Left cardiac atrium (tissue), 4 donors: ENCODE data around the gene RPUSD1. TPM values are rescaled to one million over a fixed set of nuclear protein-coding genes. Genes with fewer than 3 reads are reported as not detected.
A peak's percentile ranks its signal among the peaks of the same experiment; 100 is the strongest.
"Not testable (repeated sequence)": the region's sequence is repeated elsewhere in the genome, so short reads cannot be mapped to it uniquely, and the experiment has no call there.

Experiments used
- ATAC-seq, 2 donors: fragments of 200-7000 bp; cut with Tn5 transposase; one replicate each; pipeline ENCODE4 v1.9.1; 2020; ENCODE audit warnings: mild to moderate bottlenecking in 2 of 2, moderate library complexity in 2 of 2
- DNase-seq: peaks from one replicate; pipeline ENCODE4 v3.0.0-alpha.2; 2020
- intact Hi-C, 2 donors: fragments of 100-400 bp; cut with DNase I; formaldehyde crosslinking; loops; one replicate each; pipeline versions ENCODE4 v1.14.1 to v1.15.1; 2022 to 2023
- total RNA-seq, 2 donors: library from RNA; stranded (reverse); fragmentation: NEBNext Ultra II Directional; extraction: Animal tissue kit (Norgen Biotek cat#: 25700); gene quantifications; one replicate each; pipeline ENCODE4 v1.2.1, GENCODE V29; 2021
- donor health status: DM: no; HTN: yes; CAD: no.
- donor health status: DM: no; HTN: yes; CAD: no; lungs with severe emphysema.
- donor health status: DM: yes; HTN: yes; CAD: no.
- donor health status: Dilated cardiomyopathy.

RPUSD1 gene
- total RNA-seq, 2 donors from 2014 or later = 11.1 to 11.4 TPM

- DNase-seq (peak; percentile 46), ATAC-seq (peak; percentile 49 to 86)
- intact Hi-C loops = no loop called here
Observed at GRCh38 chr16:760545-761343, 27.4 kb downstream of the RPUSD1 start, which contains the start of gene MSLN. Gene MSLN (plus strand): TSS chr16:760734. CDS start chr16:762681, 1,947 bp downstream.

GRCh38 chr16:760065-760464 lies 28.1 kb downstream of the RPUSD1 start:
- intact Hi-C loops = no loop called here
- ATAC-seq (peak; percentile 28 to 64), DNase-seq (no peak)

- intact Hi-C loops = no loop called here
- ATAC-seq (no peak), DNase-seq (no peak)
Observed at GRCh38 chr16:759110-759910, 28.9 kb downstream of the RPUSD1 start.

- DNase-seq = no peak
- no peak for ATAC-seq
- intact Hi-C loops = no loop called here
Observed at GRCh38 chr16:756428-756827, 31.8 kb downstream of the RPUSD1 start.

GRCh38 chr16:754656-755055 lies 33.5 kb downstream of the RPUSD1 start:
- ATAC-seq = peak in 1 of 2 donors; percentile 31
- intact Hi-C loops = no loop called here
- no peak for DNase-seq

- ATAC-seq, DNase-seq, intact Hi-C loops: not testable (repeated sequence)
Observed at GRCh38 chr16:754121-754607, 34.0 kb downstream of the RPUSD1 start.

GRCh38 chr16:752007-752312 lies 36.2 kb downstream of the RPUSD1 start:
- intact Hi-C loops = no loop called here
- no peak for DNase-seq
- ATAC-seq = no peak

GRCh38 chr16:751152-752006 lies 36.8 kb downstream of the RPUSD1 start:
- intact Hi-C loops = no loop called here
- peak; percentile 57 to 87 for ATAC-seq
- DNase-seq = no peak

GRCh38 chr16:750485-750884 lies 37.7 kb downstream of the RPUSD1 start:
- no peak for DNase-seq
- intact Hi-C loops = no loop called here
- ATAC-seq = no peak

- intact Hi-C loops = no loop called here
- peak; percentile 39 to 70 for ATAC-seq
- no peak for DNase-seq
Observed at GRCh38 chr16:749010-749409, 39.2 kb downstream of the RPUSD1 start.

- ATAC-seq = no peak
- intact Hi-C loops = no loop called here
- DNase-seq = no peak
Observed at GRCh38 chr16:747978-748746, 40.0 kb downstream of the RPUSD1 start.

GRCh38 chr16:746637-747036 lies 41.5 kb downstream of the RPUSD1 start:
- DNase-seq (no peak), ATAC-seq (no peak)
- intact Hi-C loops = no loop called here

GRCh38 chr16:745739-746138 lies 42.4 kb downstream of the RPUSD1 start:
- intact Hi-C loops = no loop called here
- peak in 1 of 2 donors; percentile 32 for ATAC-seq

GRCh38 chr16:743794-744500 lies 44.2 kb downstream of the RPUSD1 start:
- intact Hi-C loops = no loop called here
- ATAC-seq = no peak
- DNase-seq = no peak

More at GRCh38 chr16:745739-746138, 42.4 kb downstream of the RPUSD1 start:
- no peak for DNase-seq

- DNase-seq, intact Hi-C loops, ATAC-seq: not testable (repeated sequence)
Observed at GRCh38 chr16:742894-743293, 45.3 kb downstream of the RPUSD1 start.

- intact Hi-C loops = no loop called here
- DNase-seq (no peak), ATAC-seq (no peak)
Observed at GRCh38 chr16:741986-742629, 46.1 kb downstream of the RPUSD1 start.

- ATAC-seq (peak; percentile 93 to 96), DNase-seq (peak; percentile 91)
- intact Hi-C loops = no loop called here
Observed at GRCh38 chr16:740764-741505, 47.2 kb downstream of the RPUSD1 start, which contains the start of gene CIAO3. Gene CIAO3 (minus strand): TSS chr16:740997. CDS start chr16:740985, 12 bp downstream.
